ENCODE results near the gene SPRN.

Gene SPRN

DNA sequence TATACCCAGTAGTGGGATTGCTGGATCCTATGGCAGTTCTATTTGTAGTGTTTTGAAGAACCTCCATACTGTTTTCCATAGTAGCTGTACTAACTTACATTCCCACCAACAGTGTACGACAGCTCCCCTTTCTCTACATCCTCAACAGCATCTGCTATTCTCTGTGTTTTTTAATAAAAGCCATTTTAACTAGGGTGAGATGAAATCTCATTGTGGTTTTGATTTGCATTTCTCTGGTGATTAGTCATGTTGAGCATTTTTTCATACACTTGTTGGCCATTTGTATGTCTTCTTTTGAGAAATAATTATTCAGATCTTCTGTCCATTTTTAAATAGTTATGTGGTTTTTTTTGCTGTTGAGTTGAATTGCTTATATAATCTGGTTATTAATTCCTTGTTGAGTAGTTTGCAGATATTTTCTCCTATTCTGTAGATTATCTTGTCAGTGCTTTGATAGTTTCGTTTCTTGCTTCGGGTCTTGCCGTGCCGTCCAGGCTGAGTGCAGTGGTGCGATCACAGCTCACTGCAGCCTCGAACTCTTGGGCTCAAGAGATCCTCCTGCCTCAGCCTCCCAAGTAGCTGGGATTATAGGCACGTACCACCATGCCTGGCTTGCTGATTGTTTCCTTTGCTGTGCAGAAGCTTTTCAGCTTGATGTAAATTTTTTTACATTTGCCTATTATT lies 18.4 kb downstream of the SPRN start:
- DNase-seq (ENCODE audit: low read depth), result no peak

DNA sequence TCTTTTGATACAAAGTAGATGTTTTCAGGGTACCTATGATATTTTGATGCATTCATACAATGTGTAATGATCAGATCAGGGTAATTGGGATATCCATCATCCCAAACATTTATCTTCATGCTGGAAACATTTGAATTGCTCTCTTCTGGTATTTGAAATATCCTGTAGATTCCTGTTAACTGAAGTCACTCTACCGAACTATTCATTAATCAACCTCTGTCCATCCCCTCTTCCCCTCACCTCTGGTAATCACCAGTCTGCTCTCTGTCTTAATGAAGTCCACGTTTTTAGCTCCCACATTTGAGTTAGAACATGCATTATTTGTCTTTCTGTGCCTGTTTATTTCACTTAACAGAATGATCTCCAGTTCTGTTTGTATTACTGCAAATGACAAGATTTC lies 19.2 kb downstream of the SPRN start:
- DNase-seq (ENCODE audit: low read depth), result no peak

DNA sequence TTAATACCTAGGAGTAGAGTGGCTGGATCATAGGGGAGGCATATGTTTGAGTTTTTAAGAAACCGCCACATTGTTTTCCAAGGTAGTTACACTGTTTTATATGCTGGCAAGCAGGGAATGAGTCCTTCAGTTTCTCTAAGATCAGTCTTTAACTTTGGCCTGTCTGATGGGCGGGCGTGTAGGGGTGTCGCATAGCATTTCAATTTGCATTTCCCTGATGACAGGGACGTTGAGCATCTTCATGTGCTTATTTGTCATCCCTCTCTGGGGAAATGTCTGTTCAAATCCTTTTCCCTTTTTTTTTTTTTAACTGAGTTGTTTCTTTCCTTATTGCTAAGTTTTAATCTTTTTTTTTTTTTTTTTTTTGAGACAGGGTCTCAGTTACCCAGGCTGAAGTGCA lies 20.6 kb downstream of the SPRN start:
- no peak for DNase-seq (ENCODE audit: low read depth)

DNA sequence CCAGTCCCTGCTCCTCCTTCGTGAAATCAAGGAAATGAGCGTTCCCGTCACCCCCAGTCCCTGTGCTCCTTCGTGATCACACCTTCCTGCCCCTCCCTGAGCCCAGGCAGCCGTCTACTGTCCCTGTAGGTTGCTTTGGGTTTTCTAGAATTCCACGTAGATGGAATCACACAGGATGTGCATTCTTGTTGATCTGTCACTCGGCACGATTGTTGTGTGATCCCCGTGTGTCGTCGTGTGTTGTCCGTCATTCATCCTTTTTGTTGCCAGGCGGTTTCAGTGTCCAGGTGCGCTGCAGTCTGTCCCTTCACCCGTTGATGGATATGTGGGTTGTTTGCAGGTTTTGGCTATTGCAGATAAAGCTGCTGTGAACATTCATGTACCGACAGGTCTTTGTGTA lies 21.1 kb downstream of the SPRN start:
- no peak for DNase-seq (ENCODE audit: low read depth)

DNA sequence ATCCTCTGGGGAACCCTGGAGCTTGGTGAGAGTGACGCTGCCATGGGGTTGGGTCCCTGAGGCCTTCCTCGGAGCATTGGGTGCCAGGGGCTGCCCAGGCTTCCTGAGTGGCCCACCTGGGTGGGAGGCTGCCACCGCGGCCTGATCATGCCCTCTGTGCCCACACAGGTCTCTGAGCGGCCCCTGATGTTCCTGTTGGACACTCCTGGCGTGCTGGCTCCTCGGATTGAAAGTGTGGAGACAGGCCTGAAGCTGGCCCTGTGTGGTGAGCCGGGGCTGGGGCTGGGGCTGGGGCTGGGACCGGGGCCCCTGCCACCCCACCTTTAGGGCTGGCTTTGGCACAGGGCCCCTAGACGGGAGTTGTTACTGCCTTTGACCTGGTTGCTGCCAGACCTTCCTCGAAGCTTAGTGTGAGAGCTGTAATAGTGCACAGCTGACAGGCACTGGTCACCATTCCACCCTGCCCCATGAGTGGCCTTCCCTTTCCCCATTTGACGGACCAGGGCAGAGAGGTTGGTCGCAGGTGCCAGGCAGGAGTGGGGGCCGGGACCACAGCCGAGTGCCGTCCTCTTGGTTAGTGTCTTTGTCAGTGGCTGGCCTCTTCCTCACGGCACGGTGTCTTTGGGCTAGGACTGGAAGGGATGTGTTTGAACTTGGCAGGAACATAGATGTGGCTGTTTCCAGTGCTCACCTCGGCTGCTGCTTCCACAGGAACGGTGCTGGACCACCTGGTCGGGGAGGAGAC lies 22.3 kb downstream of the SPRN start:
- DNase-seq (ENCODE audit: low read depth), result no peak

DNA sequence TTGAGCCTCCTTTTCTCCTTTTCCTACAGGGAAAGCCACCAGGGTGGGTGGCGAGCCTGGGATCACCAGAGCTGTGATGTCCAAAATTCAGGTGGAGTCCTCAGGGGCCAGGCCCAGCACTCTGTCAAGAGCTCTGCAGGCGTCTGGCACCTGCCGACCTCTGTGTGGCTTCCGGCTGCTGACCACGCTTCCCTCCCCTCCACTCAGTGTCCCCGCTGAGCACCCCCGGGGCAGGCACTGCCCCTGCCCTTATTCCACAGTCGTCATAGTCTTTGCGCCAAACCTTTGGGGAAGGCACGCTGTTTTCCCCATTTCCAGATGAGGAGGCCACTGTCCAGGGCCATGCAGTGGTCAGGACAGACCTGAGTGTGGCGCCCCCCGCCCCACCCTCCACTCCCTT lies 22.9 kb downstream of the SPRN start:
- DNase-seq (ENCODE audit: low read depth), result no peak

DNA sequence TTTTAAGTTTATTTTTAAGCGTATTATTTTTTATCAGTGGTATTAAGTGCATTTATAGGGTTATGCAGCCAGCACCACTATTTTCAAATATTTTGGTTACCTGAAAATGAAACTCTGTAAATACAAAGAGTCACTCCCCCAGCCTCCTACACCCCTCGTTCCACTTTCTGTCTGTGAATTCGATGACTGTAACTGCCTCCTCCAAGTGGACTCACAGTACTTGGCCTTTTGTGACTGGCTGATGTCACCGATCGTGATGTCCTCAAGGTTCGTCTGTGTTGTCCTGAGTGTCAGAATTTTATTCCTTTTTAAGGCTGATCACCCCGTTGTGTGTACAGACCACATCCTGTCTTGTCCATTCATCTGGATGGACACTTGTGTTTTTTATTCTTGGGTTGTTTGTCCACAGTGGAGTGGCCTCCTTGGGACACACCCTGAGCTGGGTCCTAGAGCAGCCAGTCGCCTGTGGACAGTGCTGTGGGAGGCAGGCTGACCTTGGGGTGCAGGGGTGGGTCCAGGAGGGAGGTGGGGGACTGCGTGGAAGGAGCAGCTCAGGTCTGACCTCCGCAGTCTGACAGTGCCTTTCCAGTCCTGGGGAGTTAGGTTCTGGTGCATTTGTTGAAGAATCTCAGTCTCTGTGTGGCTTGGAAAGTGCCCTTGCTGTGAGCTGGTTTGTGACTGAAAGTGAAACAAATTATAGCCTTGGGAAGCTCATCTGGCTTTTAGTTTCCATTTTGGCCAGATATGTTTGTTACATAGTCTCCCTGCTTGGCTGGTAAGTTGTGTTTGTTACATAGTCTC lies 23.6 kb downstream of the SPRN start:
- DNase-seq (ENCODE audit: low read depth), result no peak

DNA sequence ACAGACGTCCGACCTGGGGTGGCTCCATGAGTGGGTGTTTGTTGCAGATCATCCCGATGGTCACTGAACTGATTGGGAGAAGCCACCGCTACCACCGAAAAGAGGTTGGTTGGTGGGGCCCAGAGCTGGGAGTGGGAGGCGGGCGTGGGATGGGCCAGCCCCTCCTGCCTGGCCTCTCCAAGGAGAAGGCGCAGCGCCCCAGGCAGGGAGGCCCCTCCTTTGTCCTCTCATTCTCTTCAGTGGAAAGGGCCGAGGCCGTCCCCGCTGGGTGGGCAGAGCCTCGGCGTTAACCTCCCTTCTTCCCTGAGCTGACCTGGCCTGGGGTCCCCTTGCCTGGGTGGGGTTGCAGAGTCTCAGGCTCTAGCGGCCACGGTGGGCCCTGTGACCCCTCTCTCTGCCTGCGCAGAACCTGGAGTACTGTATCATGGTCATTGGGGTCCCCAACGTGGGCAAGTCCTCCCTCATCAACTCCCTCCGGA lies 25.3 kb downstream of the SPRN start:
- DNase-seq (ENCODE audit: low read depth), result no peak

DNA sequence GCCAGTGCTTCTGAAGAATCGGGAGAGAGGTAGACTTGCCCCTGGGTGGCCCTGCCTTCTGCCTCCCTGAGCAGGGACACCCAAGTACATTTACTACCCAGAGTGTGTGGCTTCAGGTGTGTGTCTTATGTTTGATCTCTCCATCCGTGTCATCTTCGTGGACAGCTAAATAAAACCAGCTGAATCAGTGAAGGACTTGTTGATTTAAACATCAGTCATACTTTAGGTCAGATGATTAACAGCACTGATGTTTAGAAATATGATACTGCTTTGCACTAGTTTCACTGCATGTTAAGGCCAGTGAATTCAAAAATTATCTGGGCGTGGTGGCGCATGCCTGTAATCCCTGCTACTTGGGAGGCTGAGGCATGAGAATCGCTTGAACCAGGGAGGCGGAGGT lies 26.5 kb downstream of the SPRN start:
- no peak for DNase-seq (ENCODE audit: low read depth)

DNA sequence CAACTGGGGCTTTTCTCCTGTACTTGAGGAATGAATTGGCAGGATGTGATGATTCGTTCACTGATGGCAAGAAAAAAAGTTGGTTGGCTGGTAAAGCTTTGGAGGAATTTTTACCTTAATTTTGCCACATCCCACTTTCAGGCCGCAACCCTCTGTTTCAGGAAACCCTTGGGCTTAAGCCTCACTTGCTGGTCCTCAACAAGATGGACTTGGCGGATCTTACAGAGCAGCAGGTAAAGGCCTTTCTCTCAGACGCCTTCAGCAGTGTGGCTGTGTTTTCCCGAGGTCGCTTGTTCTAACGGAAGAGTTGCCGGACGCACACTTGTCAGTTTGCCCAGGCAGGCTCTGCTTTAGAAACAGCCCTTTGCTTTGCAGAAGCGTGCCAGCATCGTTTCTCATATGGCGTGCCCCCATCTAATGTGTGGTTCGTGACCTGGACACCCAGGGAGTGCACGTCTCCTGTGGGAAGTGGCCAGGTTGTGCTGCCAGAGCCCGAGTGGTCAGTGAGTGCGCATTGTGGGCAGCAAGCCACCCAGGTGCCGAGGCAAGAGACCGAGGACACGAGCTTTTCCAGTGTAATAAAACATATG lies 28.3 kb downstream of the SPRN start:
- no peak for DNase-seq (ENCODE audit: low read depth)

DNA sequence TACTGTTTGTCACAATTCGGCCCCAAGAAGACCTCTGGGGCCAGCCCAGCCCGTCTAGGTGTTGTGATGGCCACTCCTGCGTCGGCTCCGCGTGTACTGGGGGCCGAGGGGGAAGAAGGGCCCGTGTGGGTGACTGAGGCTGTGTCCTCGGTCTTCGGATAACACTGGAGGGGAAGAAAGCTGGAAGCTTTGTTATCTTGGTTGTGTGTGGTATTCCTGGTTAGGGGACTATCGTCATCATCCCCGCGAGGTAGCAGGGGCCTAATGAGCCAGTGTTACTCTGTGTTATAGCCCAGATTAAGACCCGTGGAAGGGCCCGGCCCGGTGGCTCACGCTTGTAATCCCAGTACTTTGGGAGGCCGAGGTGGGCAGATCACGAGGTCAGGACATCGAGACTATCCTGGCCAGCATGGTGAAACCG lies 29.6 kb downstream of the SPRN start:
- DNase-seq (ENCODE audit: low read depth), result no peak

DNA sequence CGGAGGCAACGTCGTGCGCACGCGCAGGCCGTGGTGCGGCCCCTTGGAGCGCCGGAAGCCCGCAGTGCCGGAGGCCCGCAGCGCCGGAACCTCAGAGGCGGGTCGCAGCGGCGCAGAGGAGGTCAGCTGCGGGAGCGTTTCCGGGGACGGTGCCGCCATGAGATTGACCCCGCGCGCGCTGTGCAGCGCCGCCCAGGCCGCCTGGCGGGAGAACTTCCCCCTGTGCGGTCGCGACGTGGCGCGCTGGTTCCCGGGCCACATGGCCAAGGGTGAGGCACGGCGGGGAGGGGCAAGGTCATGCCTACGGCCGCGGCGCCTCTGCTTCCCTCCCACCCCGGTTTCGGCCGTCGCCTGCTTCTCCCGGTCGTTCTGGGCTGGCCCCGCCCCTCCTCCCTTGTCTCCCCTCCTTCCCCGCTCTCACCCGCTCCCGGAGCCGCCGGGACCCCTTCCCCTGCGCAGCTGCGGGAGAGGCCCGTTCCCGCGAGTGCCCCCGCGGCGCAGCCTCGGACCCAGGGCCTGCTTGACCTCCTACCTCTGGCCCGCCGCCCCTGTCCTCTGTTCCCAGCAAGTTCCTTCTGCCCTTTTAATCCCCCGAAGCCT lies 30.3 kb downstream of the SPRN start, which contains the start of gene MTG1:
Gene MTG1 (plus strand): TSS at position 94 of the 600 bp plus-strand sequence. CDS start 64 bp downstream, at position 158.
- peak; percentile 94 for DNase-seq (ENCODE audit: low read depth)

DNA sequence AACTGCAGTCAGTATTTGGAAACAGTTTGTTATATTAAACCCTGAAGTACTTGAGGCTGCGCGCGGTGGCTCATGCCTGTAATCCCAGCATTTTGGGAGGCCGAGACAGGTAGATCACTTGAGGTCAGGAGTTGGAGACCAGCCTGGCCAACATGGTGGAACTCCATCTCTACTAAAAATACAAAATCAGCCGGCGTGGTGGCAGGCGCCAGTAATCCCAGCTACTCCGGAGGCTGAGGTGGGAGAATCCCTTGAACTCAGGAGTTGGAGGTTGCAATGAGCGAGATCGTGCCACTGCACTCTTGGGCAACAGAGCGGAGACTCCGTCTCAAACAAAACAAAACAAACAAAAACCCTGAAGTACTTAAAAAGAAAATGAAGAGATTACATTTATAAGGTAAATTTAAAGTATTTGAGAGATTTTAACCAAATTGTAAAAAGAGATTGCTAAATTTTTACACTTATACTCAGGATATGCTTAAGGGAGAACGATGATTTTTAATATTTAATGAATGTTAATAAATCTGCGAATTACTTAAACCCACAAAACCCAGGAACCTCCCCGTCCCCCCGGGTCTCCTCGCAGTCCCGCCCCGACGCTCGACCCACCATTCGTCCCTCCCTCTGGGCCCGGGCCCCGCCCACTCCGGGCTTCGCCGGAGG lies 30.9 kb downstream of the SPRN start:
- no peak for DNase-seq (ENCODE audit: low read depth)

DNA sequence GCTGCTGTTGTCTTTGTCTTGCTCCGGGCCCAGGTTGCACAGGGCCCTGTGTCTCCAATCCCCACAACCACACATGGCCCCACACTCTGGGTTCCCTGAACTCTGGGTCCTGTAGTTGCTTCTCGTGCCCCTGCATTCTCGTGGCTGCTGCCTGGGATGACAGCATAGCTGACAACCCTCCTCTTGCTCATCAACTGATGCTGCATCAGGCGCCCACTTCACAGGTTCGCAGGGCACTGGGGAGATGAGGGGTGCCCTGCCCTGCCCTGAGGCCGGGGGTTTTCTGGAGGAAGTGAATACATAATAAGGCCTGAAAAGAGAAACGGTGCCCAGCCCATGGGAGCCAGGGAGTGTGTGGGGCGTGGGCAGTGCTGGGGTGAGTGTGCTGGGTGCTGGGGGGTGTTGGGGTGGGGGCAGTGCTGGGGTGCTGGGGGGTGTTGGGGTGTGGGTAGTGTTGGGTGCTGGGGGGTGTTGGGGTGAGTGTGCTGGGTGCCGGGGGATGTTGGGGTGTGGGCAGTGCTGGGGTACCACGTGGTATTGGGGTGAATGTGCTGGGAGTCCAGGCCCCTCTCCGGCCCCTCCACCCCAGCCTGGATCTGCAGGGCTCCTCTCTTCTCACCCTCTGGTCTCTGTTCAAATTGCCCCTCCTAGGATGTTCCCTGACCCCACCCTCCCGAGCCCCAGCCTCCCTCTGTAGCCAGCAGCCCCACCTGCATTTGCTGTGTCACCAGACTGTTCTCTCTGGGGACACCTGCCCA lies 32.5 kb downstream of the SPRN start:
- DNase-seq (ENCODE audit: low read depth), result no peak

DNA sequence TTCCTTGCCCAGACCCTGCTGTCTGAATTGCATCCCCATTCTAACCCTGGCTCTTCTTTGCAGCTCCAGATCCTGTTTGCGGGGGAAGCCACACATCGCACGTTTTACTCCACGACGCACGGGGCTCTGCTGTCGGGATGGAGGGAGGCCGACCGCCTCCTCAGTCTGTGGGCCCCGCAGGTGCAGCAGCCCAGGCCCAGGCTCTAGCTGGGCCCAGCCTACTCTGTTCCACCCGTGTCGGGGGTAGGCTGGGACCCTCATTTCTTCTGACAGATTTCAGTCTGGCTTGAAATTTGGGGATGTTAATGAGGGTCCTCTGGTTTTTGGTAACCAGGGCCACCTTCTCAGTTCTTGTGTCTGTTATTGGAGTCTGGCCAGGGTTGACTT lies 33.2 kb downstream of the SPRN start:
- no peak for DNase-seq (ENCODE audit: low read depth)

DNA sequence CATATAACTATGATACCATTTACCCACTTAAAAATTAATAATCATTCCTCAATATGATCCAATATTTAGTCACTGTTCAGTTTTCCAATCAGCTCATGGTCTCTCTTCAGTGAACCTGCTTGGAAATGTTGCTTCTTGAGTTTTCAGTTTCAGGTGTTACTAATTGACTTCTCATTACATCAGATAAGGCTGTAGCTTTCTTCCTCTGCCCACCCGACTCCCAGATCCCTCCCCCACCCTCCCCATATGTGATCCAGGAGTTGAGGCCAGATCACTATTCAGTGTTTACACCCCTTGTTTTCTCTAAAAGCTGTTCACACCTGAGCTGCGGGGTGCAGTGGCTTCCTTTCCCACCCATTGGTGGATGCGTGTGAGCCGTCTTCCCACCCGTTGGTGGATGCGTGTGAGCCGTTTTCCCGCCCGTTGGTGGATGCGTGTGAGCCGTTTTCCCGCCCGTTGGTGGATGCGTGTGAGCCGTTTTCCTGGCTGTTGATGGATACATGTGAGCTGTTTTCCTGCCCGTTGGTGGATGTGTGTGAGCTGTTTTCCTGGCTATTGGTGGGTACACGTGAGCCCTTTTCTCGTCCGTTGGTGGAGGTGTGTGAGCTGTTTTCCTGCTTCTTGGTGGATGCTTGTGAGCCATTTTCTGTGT lies 33.7 kb downstream of the SPRN start:
- DNase-seq (ENCODE audit: low read depth), result no peak

DNA sequence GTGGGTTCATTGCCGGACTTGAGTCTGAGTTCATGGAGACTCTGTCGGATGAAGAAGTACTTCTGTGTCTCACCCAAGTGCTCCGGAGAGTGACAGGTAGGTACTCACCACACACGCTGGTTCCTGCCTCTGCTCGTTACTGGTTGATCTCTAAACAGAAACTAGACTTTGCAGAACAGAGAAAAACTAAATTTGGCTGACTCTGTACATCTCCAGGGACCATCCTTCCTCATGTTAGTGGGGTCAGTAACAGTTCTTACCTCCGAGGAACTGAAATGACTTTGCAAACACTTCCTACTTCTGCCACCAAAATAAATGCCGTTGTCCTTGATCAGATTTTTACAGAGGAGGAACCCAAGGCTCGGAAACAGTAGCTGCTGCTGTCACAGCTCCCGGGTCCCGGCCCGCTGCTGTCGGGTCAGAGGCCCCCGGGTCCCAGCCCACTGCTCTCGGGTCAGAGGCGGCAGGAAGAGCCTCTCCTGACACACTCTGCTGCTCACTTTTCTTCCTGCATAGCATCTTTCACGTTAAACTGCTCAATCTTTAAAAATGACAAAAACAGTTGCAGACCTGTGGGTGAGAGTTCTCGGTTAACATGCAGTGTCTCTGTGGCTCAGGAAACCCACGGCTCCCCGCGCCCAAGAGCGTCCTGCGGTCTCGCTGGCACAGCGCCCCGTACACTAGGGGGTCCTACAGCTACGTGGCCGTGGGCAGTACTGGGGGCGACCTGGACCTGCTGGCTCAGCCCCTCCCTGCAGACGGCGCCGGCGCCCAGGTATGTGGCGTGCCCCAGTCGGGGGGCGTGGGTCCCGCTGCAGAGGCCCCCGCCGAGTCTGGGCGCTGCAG lies 35.2 kb downstream of the SPRN start:
- peak; percentile 26 for DNase-seq (ENCODE audit: low read depth)

DNA sequence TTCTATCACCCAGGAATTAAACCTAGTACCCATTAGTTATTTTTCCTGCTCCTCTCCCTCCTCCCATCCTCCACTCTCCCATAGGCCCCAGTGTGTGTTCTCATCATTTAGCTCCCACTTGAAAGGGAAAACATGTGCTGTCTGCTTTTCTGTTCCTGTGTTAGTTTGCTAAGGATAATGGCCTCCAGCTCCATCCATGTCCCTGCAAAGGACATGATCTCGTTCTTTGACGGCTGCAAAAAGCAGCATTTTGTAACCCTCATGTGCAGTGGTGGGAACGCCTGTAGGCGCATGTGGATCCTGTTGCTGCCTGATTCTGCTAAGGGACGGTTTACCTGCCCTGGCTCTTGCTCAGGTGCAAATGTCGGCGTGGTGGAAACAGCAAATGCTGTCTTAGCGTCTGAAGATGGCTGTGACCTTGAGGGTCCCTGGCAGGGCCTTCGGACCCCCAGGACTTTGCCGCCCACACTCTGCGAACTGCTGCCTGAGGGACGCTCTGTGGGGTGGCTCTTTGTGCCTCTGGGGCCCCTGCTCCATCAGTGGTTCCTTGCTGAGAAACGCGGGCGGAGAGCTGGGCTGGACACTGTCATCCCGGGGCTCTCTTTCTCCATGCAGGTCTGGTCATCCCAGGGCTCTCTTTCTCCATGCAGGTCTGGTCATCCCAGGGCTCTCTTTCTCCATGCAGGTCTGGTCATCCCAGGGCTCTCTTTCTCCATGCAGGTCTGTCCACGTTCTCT lies 36.0 kb downstream of the SPRN start:
- DNase-seq (ENCODE audit: low read depth), result no peak
